Adrenal gland (tissue), 5 donors: ENCODE measurements around the gene DIP2C.

ENCODE experiments used
- CTCF ChIP-seq, 6 experiments: fragments of 450-650 bp in 4 of 6; fragments of 200-600 bp in 2 of 6; sonication (generic) in 1 of 6; IDR thresholded peaks; 1 replicate in 5 of 6; 2 replicates in 1 of 6; pipeline versions ENCODE4 v1.5.1 to v1.8.0; 2016 to 2021; ENCODE audit warnings: antibody characterized with exemption in 6 of 6, mild to moderate bottlenecking in 2 of 6, moderate library complexity in 1 of 6
- POLR2A ChIP-seq, 2 donors: fragments of 450-650 bp; IDR thresholded peaks; one replicate each; pipeline ENCODE4 v1.6.1; 2017; ENCODE audit warnings: antibody characterized with exemption in 2 of 2, mild to moderate bottlenecking in 2 of 2, moderate library complexity in 1 of 2
- donor health status: DM: no; HTN: no; CAD: no.

GRCh38 chr10:588246-589165, 101.0 kb downstream of the DIP2C start:
- no peak for TF ChIP-seq CTCF (IDR thresholded peaks at IDR 0.05)
- no peak for TF ChIP-seq POLR2A (IDR thresholded peaks at IDR 0.05)
